Natural killer cell (primary cell): Measurements from ENCODE around the gene DZIP1L. TPM values are rescaled to one million over a fixed set of nuclear protein-coding genes. Genes with fewer than 3 reads are reported as not detected.
"Not testable (repeated sequence)": the region's sequence is repeated elsewhere in the genome, so short reads cannot be mapped to it uniquely, and the experiment has no call there.

Source experiments
- ATAC-seq, 3 donors: fragments of 150-1000 bp in 2 of 3; fragments of 200-7000 bp in 1 of 3; cut with Tn5 transposase; 1 replicate in 1 of 3; 2 replicates in 2 of 3; pipeline ENCODE4 v1.10.0; 2021; ENCODE audit warnings: mild to moderate bottlenecking in 2 of 3, moderate library complexity in 2 of 3
- DNase-seq, 2 donors: peaks; one replicate each; pipeline versions ENCODE4 v3.0.0 to v3.0.0-alpha.2; 2013 to 2021; ENCODE audit warnings: mixed read lengths in 1 of 2
- H3K27ac ChIP-seq: one replicate; pipeline ENCODE4 v1.5.1; 2013; ENCODE audit warnings: mild to moderate bottlenecking, low read length
- H3K27me3 ChIP-seq: one replicate; pipeline ENCODE4 v1.6.1; 2013; ENCODE audit warnings: low read length; ENCODE audit not compliant: control insufficient read depth, insufficient read depth
- H3K36me3 ChIP-seq: one replicate; pipeline ENCODE4 v1.6.1; 2013; ENCODE audit warnings: low read length; ENCODE audit not compliant: control insufficient read depth, insufficient read depth
- H3K4me1 ChIP-seq: one replicate; pipeline ENCODE4 v1.6.1; 2013; ENCODE audit warnings: low read length; ENCODE audit not compliant: control insufficient read depth, insufficient read depth
- H3K4me3 ChIP-seq: one replicate; pipeline ENCODE4 v1.5.1; 2013; ENCODE audit warnings: low read length
- H3K9me3 ChIP-seq: one replicate; pipeline ENCODE4 v1.6.1; 2013; ENCODE audit warnings: low read length; ENCODE audit not compliant: control insufficient read depth, insufficient read depth
- H3K27ac Mint-ChIP-seq, 2 donors: one replicate each; pipeline ENCODE4 v1.8.0; 2022; ENCODE audit warnings: mild to moderate bottlenecking in 2 of 2, mixed read lengths in 2 of 2, moderate library complexity in 1 of 2
- H3K27me3 Mint-ChIP-seq, 2 donors: one replicate each; pipeline ENCODE4 v1.8.0; 2022; ENCODE audit warnings: low read depth in 2 of 2, mixed read lengths in 2 of 2
- H3K36me3 Mint-ChIP-seq: one replicate; pipeline ENCODE4 v1.8.0; 2022; ENCODE audit warnings: mixed read lengths
- H3K4me1 Mint-ChIP-seq, 2 donors: one replicate each; pipeline ENCODE4 v1.8.0; 2022; ENCODE audit warnings: mixed read lengths in 2 of 2
- H3K4me3 Mint-ChIP-seq: one replicate; pipeline ENCODE4 v1.8.0; 2022; ENCODE audit warnings: mild to moderate bottlenecking, moderate library complexity, mixed read lengths
- H3K9me3 Mint-ChIP-seq, 2 donors: one replicate each; pipeline ENCODE4 v1.8.0; 2022; ENCODE audit warnings: mixed read lengths in 2 of 2
- WGBS: methylation state at CpG from one replicate; pipeline ENCODE4 v1.1.7; 2013; ENCODE audit warnings: missing lambda C conversion rate; ENCODE audit not compliant: insufficient coverage; 5-methylcytosine and 5-hydroxymethylcytosine counted together
- intact Hi-C: fragments of 100-400 bp; cut with micrococcal nuclease; formaldehyde crosslinking; loops from one replicate; pipeline ENCODE4 v1.14.2; 2022
- total RNA-seq, 4 donors: library from RNA; stranded (reverse); fragments of 120-200 nt in 1 of 4; gene quantifications; one replicate each; pipeline versions ENCODE4 v1.2.3 to v1.2.4, GENCODE V29; 2013 to 2022
- TF ChIP-seq, protein P1 (sequence below): fragments of 200-600 bp; IDR thresholded peaks from one replicate; pipeline ENCODE4 v1.8.0; 2022; ENCODE audit warnings: antibody characterized with exemption

The DZIP1L gene
- total RNA-seq, 3 donors from 2014 or later (not counting 1 experiment from before 2014, with no cell fraction given): not detected

DNA sequence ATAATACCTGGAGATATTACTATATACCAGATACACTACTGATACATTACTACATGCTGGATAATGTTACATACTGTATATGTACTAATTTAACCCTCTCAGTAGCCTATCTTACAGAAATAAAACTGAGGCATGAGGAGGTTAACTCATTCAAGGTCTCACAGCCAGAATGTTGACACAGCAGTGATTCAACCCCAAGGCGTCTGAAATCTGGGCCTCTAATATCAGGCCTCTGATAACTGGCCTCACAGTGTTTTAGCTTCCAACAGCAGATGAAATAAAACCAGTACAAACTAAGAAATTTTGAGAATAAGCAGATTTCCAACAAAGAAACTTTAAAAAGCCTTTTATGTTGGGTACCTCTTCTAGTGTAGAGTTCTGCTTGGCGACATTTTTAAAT lies 23.4 kb downstream of the DZIP1L start:
- Mint-ChIP-seq H3K27ac (no peak overlapping the region), H3K4me3 (no peak overlapping the region), H3K36me3 (no peaks in the 10 kb centered on the region), H3K4me1 (no peaks in the 10 kb centered on the region), H3K27me3 (peaks cover 17 to 27% of the 10 kb centered on the region in 2 donors), H3K9me3 (no peaks in the 10 kb centered on the region)
- Histone ChIP-seq H3K27ac (no peak overlapping the region), H3K36me3 (no peaks in the 10 kb centered on the region), H3K9me3 (no peaks in the 10 kb centered on the region), H3K4me3 (no peak overlapping the region), H3K27me3 (no peaks in the 10 kb centered on the region), H3K4me1 (no peaks in the 10 kb centered on the region)
- TF ChIP-seq, protein P1, sequence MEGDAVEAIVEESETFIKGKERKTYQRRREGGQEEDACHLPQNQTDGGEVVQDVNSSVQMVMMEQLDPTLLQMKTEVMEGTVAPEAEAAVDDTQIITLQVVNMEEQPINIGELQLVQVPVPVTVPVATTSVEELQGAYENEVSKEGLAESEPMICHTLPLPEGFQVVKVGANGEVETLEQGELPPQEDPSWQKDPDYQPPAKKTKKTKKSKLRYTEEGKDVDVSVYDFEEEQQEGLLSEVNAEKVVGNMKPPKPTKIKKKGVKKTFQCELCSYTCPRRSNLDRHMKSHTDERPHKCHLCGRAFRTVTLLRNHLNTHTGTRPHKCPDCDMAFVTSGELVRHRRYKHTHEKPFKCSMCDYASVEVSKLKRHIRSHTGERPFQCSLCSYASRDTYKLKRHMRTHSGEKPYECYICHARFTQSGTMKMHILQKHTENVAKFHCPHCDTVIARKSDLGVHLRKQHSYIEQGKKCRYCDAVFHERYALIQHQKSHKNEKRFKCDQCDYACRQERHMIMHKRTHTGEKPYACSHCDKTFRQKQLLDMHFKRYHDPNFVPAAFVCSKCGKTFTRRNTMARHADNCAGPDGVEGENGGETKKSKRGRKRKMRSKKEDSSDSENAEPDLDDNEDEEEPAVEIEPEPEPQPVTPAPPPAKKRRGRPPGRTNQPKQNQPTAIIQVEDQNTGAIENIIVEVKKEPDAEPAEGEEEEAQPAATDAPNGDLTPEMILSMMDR: no peak
- ATAC-seq: no peak
- intact Hi-C loops: no loop called here
- DNase-seq: no peak
- WGBS: 92% methylated on average over 2 of the region's 2 CpGs

DNA sequence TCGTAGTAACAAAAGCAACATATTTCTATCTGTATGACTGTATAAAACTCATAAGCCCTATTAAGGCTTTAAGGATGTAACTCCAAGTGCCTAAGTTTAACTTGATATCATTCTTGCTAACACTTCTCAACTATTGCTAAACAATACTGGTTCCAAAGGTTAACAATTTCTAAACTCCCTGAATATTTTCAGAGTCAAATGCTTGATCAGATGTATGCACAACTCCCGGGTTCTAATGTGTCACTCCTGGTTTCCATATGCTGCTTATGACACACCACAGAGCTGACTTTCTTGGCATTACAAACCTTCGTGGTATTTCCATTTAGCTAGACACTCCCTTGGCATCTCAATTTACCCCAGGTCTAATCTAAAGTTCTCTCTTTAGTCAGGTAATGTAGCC lies 26.3 kb downstream of the DZIP1L start:
- H3K9me3 ChIP-seq: no peaks in the 10 kb centered on the region
- H3K4me1 ChIP-seq: no peaks in the 10 kb centered on the region
- H3K27me3 Mint-ChIP-seq: peaks cover 14 to 16% of the 10 kb centered on the region in 2 donors
- DNase-seq (no peak), ATAC-seq (no peak)
- no peak overlapping the region for H3K27ac Mint-ChIP-seq
- no peaks in the 10 kb centered on the region for H3K27me3 ChIP-seq
- no peak overlapping the region for H3K4me3 ChIP-seq
- H3K9me3 Mint-ChIP-seq: no peaks in the 10 kb centered on the region
- intact Hi-C loops: no loop called here
- no peaks in the 10 kb centered on the region for H3K36me3 ChIP-seq
- no peaks in the 10 kb centered on the region for H3K4me1 Mint-ChIP-seq
- no peaks in the 10 kb centered on the region for H3K36me3 Mint-ChIP-seq
- TF ChIP-seq, protein P1: no peak
- no peak overlapping the region for H3K4me3 Mint-ChIP-seq
- 79% methylated on average over 3 of the region's 3 CpGs for WGBS
- H3K27ac ChIP-seq: no peak overlapping the region

DNA sequence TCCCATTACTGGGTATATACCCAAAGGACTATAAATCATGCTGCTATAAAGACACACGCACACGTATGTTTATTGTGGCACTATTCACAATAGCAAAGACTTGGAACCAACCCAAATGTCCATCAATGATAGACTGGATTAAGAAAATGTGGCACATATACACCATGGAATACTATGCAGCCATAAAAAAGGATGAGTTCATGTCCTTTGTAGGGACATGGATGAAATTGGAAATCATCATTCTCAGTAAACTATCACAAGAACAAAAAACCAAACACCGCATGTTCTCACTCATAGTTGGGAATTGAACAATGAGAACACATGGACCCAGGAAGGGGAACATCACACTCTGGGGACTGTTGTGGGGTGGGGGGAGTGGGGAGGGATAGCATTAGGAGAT lies 29.7 kb downstream of the DZIP1L start:
- DNase-seq, H3K27ac ChIP-seq, H3K27ac Mint-ChIP-seq, ATAC-seq, H3K27me3 ChIP-seq, H3K36me3 ChIP-seq, H3K4me3 Mint-ChIP-seq, H3K36me3 Mint-ChIP-seq, H3K9me3 Mint-ChIP-seq, H3K4me3 ChIP-seq, H3K4me1 ChIP-seq, intact Hi-C loops, H3K9me3 ChIP-seq: not testable (repeated sequence)
- Mint-ChIP-seq H3K4me1 (peaks cover 0 to 10% of the 10 kb centered on the region in 2 donors), H3K27me3 (peaks cover 0 to 17% of the 10 kb centered on the region in 2 donors)
- no CpG with 5 or more reads among the region's 3 CpGs for WGBS

DNA sequence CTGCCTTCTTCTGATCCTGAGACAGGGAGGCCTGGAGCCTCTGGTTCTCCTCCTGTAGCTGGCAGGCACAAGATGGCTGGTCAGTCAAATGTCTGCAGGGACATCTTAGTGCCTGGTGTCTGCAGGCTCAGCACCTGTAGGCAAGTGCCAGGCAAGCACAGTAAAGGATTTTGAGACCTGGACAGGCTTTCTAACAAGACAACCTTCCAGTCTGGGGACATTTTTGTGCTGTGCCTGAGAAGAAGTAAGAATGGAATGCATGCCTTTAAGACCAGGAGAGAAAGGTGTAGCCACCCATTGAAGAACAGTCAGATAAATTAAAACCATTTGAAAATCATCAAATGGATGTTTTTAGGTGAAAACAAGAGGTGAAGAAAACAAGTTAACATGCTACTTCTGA lies 31.2 kb downstream of the DZIP1L start:
- Histone ChIP-seq H3K4me3 (no peak overlapping the region), H3K27ac (no peak overlapping the region), H3K4me1 (no peaks in the 10 kb centered on the region), H3K36me3 (no peaks in the 10 kb centered on the region), H3K27me3 (no peaks in the 10 kb centered on the region), H3K9me3 (no peaks in the 10 kb centered on the region)
- Mint-ChIP-seq H3K36me3 (no peaks in the 10 kb centered on the region), H3K27me3 (peaks cover 0 to 21% of the 10 kb centered on the region in 2 donors), H3K27ac (no peak overlapping the region), H3K4me3 (no peak overlapping the region), H3K4me1 (peaks cover 0 to 10% of the 10 kb centered on the region in 2 donors), H3K9me3 (no peaks in the 10 kb centered on the region)
- DNase-seq (no peak), ATAC-seq (no peak)
- intact Hi-C loops: no loop called here
- TF ChIP-seq, protein P1: no peak
